ENCODE data around the gene TRPV6. TPM values are rescaled to one million over a fixed set of nuclear protein-coding genes. Genes with fewer than 3 reads are reported as not detected.

Gene TRPV6
- total RNA-seq, 1 experiment from 2014 or later = 4.0 TPM

- H3K27me3 Mint-ChIP-seq (ENCODE audit: insufficient read depth, unreplicated experiment) = peaks cover 9% of the 10 kb centered on the region
- H3K27me3 ChIP-seq (replicated peaks; ENCODE audit: control insufficient read depth, insufficient read depth, low read length) = no peaks in the 10 kb centered on the region; the same call in 1 of the 2 replicates
- H3K4me3 ChIP-seq (ENCODE audit: low read depth, low read length) = no peak overlapping the region
- TF ChIP-seq CTCF (IDR thresholded peaks at IDR 0.05; ENCODE audit: insufficient read depth in 1 of 2, low read depth in 1 of 2, low read length in 1 of 2, severe bottlenecking in 1 of 2, unreplicated experiment in 1 of 2) = no peak
- no peak for DNase-seq
- intact Hi-C loops (cut with micrococcal nuclease; ENCODE audit: unreplicated experiment) = no loop called here
- no peaks in the 10 kb centered on the region for H3K9me3 ChIP-seq
- ChIA-PET CTCF (no interaction called here), POLR2A (no interaction called here)
- BruUV-seq (replicated peaks) = no TSS peak
- peaks cover 6% of the 10 kb centered on the region; the same call in 1 of the 2 replicates for H3K4me1 ChIP-seq
- no peaks in the 10 kb centered on the region for H3K36me3 ChIP-seq (ENCODE audit: control insufficient read depth, insufficient read depth, low read length)
- H3K4me3 Mint-ChIP-seq (ENCODE audit: unreplicated experiment) = no peak overlapping the region
- no peaks in the 10 kb centered on the region for H3K9me3 Mint-ChIP-seq (ENCODE audit: unreplicated experiment)
- H3K36me3 Mint-ChIP-seq (ENCODE audit: insufficient read depth, unreplicated experiment) = no peaks in the 10 kb centered on the region
- H3K4me1 Mint-ChIP-seq (ENCODE audit: low read depth, unreplicated experiment) = no peaks in the 10 kb centered on the region
- H3K27ac Mint-ChIP-seq (ENCODE audit: unreplicated experiment) = no peak overlapping the region
Observed at GRCh38 chr7:142859411-142859810, 26.1 kb downstream of the TRPV6 start.

DNA sequence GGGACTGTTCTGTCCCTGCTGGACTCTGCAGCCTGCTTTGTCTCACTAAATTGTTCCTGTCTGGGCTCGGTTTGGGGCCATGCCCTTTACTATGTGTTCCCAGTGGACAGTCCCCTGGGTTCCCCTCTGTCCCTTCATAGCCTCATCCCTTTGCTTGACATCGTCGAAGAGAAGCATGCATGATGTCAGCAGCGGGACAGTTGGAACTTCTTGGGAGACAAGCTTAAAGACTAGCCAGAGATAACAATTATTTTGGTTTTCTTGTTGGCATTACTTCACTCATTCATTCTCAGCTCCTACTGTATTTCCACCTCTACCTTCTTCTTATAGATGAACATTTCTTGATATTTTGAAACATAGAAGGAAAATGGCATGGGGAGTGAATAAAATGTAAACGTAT lies 27.9 kb downstream of the TRPV6 start:
- H3K4me3 Mint-ChIP-seq (ENCODE audit: unreplicated experiment) = no peak overlapping the region
- CTCF ChIA-PET = interaction anchor here (0.9 kb wide), 1 partner anchor 10 kb away, joined by 3 read pairs; no protein-coding TSS in a partner anchor

DNA sequence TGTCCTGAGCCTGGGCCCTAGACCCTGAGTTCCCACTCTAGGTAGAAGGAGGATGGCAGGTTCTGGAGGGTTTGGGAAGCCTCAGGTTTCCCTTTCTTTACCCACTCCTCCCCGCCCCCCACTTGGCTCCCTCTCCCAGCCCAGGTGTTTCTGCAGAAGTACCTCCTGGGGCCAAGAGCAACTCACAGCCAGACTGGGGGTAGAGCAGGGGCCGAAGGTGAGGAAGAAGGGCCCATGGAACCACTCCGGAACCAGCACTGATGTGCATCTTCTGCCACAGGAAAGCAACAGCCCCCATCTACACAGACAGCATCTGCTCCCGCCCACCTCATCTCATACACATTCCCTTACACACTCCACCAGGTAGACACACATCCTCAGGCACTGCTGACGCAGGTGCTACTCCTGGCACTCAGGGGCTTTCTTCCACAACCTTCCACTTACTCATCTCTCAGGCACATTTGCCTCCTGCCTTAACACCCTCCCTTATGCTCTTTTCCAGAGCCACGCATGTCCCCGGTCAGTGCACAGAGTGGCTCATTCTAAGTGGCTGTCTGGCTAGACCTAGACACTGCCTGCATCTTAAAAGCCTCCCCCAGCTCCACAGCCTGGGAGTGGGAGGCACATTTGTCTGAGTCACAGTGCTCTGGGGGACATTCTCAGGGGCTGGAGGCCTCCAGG lies 28.8 kb downstream of the TRPV6 start:
- Mint-ChIP-seq H3K27ac (ENCODE audit: unreplicated experiment) (no peak overlapping the region), H3K9me3 (ENCODE audit: unreplicated experiment) (no peaks in the 10 kb centered on the region), H3K4me1 (ENCODE audit: low read depth, unreplicated experiment) (peaks cover 7% of the 10 kb centered on the region), H3K27me3 (ENCODE audit: insufficient read depth, unreplicated experiment) (peaks cover 11% of the 10 kb centered on the region), H3K4me3 (ENCODE audit: unreplicated experiment) (no peak overlapping the region), H3K36me3 (ENCODE audit: insufficient read depth, unreplicated experiment) (no peaks in the 10 kb centered on the region)
- Histone ChIP-seq H3K27me3 (replicated peaks; ENCODE audit: control insufficient read depth, insufficient read depth, low read length) (no peaks in the 10 kb centered on the region; the same call in none of the 2 replicates), H3K36me3 (ENCODE audit: control insufficient read depth, insufficient read depth, low read length) (no peaks in the 10 kb centered on the region), H3K4me3 (ENCODE audit: low read depth, low read length) (no peak overlapping the region), H3K4me1 (peaks cover 6% of the 10 kb centered on the region; the same call in 1 of the 2 replicates), H3K9me3 (no peaks in the 10 kb centered on the region)
- DNase-seq = no peak
- intact Hi-C loops (cut with micrococcal nuclease; ENCODE audit: unreplicated experiment) = no loop called here
- BruUV-seq (replicated peaks) = no TSS peak
- ChIA-PET CTCF (interaction anchor here (0.9 kb wide), 1 partner anchor 11 kb away, joined by 3 read pairs; no protein-coding TSS in a partner anchor), POLR2A (no interaction called here)
- TF ChIP-seq CTCF (IDR thresholded peaks at IDR 0.05; ENCODE audit: insufficient read depth in 1 of 2, low read depth in 1 of 2, low read length in 1 of 2, severe bottlenecking in 1 of 2, unreplicated experiment in 1 of 2) = no peak

More for the DNA sequence above, 27.9 kb downstream of the TRPV6 start:
- no peaks in the 10 kb centered on the region; the same call in 1 of the 2 replicates for H3K27me3 ChIP-seq (replicated peaks; ENCODE audit: control insufficient read depth, insufficient read depth, low read length)
- H3K4me1 ChIP-seq = peaks cover 6% of the 10 kb centered on the region; the same call in 1 of the 2 replicates
- POLR2A ChIA-PET = no interaction called here
- no peak overlapping the region for H3K4me3 ChIP-seq (ENCODE audit: low read depth, low read length)
- intact Hi-C loops (cut with micrococcal nuclease; ENCODE audit: unreplicated experiment) = no loop called here
- Mint-ChIP-seq H3K27me3 (ENCODE audit: insufficient read depth, unreplicated experiment) (peaks cover 9% of the 10 kb centered on the region), H3K9me3 (ENCODE audit: unreplicated experiment) (no peaks in the 10 kb centered on the region), H3K36me3 (ENCODE audit: insufficient read depth, unreplicated experiment) (no peaks in the 10 kb centered on the region), H3K27ac (ENCODE audit: unreplicated experiment) (no peak overlapping the region), H3K4me1 (ENCODE audit: low read depth, unreplicated experiment) (peaks cover 7% of the 10 kb centered on the region)
- no peaks in the 10 kb centered on the region for H3K9me3 ChIP-seq
- TF ChIP-seq CTCF (IDR thresholded peaks at IDR 0.05; ENCODE audit: insufficient read depth in 1 of 2, low read depth in 1 of 2, low read length in 1 of 2, severe bottlenecking in 1 of 2, unreplicated experiment in 1 of 2) = no peak
- BruUV-seq (replicated peaks) = no TSS peak
- DNase-seq = no peak
- H3K36me3 ChIP-seq (ENCODE audit: control insufficient read depth, insufficient read depth, low read length) = no peaks in the 10 kb centered on the region

All from Caco-2 (cell line).